ENCODE data around the gene DNAH2.
A peak's percentile ranks its signal among the peaks of the same experiment; 100 is the strongest.

Gene DNAH2

GRCh38 chr17:7838090-7839075 lies 120.8 kb downstream of the DNAH2 start:
- peak; percentile 27 for DNase-seq (ENCODE audit: low read depth)

DNA sequence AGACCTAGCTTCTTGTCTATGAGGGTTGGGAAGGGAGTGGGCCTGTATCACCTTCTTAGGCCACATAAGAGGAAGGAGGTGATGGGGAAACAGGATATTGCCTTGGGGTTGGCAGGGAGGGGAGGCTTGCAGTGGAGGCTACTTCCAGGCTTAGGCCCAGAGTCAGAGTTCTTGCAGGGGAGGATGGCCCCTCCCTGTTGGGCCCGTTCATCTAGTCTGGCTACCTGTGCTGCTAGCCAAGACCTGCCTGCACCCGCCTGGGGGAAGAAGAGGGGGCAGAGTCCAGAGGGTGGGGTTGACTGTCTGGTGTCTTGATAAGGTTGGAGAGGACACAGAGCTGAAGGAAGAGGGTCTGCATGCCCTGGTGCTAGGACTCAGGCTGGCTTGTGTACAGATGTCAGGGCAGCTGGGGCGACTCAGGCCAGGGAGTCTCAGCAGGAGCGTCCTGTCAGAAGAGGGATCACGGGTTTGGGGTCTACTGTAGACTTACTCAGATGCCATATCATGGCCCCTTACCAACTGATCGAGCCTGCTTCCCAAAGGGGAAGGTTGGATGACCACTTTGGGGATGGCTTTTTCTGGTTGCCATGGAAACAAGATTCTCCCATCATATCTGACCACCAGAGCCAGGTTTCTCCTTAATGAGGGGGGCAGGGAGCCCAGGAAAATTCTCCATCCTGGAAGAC lies 121.8 kb downstream of the DNAH2 start:
- DNase-seq (ENCODE audit: low read depth) = no peak

- DNase-seq (ENCODE audit: low read depth) = no peak
Observed at GRCh38 chr17:7839876-7840261, 122.3 kb downstream of the DNAH2 start.

DNA sequence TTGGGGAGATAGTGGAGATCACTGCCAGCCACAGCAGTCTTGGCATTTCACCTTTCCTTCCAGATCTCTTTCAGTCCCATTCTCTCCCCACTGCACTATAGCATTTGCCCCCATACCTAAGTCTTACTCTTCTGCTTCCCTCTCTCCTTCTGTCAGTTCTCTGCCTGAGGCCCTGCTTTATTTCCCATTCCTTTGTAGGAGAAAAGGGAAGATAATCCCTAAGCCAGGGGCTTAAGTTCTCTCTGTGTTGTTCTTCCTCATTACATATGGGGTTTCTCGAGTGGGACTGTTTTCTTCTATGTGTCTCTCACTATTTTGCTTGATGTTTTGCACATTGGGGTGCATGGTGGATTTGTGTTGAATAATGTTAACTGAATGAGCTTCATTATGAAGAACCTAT lies 122.9 kb downstream of the DNAH2 start:
- no peak for DNase-seq (ENCODE audit: low read depth)

DNA sequence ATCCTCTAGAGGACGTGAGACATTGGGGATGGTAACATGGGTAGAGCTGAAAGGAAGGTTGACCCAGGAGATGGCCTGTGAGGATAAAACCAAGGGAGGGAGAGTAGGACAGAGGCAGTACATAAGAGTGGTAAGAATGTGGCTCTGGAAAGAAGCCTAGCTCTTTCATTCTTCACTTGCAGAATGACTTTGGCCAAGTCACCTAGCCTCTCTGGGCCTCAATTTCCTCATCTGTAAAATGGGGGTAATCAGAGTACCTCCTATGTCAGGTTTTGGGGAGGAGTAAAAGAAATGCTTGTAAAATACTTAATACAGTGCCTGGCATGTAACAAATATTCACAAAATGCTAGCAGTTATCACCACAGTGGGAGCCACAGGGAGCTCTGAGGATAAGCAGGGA lies 123.3 kb downstream of the DNAH2 start:
- DNase-seq (ENCODE audit: low read depth) = no peak

DNA sequence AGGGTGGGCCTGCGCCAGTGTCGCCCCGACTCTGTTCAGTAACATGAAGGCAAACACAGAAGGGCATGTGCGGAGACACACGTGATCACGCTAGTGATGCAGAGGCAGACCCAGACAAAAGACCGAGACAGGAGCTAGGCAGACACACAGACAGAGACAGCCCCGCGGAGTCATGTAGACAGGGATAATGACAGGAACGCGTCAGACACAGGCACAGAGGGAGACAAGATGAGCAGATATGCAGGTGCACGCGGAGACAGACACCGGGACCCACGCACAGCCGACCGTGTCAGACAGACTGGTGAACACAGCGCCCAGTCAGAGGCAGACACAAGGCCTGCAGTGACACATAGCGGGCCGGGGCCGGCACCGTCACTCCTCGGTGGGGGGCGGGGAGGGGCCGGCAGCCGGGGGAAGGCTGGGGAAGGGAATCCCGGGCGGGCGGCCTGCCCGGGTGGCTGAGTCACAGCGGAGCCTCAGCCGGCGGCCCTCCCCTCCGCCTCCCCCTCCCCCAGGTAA lies 123.9 kb downstream of the DNAH2 start:
- DNase-seq (ENCODE audit: low read depth) = peak; percentile 81

DNA sequence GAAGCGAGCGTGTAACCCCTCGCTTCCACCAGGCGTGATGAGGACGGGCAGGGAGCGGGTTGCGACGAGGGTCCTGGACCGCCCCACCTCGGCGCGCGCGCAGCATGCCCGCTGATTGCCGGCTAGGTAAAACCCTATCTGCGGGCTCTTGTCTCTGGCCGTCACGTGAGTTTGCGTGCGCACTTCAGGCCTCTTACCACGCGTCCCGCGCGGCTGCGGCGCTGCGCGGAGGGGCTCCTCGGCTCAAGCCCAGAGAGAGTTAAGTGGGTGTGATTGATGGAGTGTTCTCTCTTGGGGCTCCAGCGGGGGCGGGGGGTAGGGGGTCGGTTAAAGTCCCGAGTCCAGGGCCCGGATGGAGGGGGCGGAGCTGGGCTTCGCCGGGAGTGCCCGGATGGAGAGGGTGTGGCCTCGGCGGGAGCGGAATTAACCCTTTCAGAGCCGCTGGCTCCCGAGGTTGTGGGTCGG lies 124.4 kb downstream of the DNAH2 start:
- peak; percentile 59 for DNase-seq (ENCODE audit: low read depth)

DNA sequence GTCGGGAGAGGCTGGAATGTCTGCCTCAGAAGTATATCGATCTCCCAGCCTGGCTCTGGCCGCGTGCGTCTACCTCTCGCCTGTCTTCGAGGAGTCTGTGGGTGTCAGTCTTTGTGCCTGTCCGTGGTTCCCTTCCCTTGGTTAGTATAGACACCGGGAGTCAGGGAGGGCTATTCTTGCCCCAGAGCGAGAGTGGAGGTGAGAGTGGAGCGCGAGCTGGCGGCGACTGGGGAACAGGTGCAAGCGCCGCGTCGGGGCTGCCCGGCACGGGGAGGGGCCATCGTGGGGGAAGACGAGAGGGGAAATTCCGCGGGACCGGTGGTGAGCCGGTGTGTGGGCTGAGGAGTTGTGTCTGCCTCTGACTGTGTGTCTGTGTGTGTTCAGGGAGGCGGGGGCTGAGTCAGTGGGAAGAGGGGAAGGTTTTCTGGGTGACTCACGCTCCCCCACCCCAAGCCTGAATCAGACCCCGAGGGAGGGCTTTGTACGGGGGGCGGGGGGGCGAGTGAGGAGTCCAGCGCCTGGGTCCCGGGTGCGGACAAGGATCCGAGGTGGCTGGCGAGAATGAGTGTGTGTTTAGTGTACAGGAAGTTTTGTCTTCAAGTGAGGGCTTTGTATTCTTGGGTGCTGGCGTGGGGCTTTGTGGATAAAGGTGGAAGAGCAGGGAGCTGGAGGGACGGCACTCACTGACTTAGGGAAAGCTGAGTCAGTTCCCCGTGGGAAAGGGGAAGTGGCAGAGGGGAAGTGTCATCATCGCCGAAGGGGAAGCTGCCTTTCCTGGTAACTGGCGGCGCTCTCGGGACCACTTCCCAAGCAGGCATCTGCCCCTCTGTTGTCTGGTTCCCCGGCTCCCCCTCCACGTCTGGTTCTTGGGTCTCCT lies 125.1 kb downstream of the DNAH2 start:
- DNase-seq (ENCODE audit: low read depth) = peak; percentile 72

- DNase-seq (ENCODE audit: low read depth) = no peak
Observed at GRCh38 chr17:7843257-7843535, 125.7 kb downstream of the DNAH2 start.

DNA sequence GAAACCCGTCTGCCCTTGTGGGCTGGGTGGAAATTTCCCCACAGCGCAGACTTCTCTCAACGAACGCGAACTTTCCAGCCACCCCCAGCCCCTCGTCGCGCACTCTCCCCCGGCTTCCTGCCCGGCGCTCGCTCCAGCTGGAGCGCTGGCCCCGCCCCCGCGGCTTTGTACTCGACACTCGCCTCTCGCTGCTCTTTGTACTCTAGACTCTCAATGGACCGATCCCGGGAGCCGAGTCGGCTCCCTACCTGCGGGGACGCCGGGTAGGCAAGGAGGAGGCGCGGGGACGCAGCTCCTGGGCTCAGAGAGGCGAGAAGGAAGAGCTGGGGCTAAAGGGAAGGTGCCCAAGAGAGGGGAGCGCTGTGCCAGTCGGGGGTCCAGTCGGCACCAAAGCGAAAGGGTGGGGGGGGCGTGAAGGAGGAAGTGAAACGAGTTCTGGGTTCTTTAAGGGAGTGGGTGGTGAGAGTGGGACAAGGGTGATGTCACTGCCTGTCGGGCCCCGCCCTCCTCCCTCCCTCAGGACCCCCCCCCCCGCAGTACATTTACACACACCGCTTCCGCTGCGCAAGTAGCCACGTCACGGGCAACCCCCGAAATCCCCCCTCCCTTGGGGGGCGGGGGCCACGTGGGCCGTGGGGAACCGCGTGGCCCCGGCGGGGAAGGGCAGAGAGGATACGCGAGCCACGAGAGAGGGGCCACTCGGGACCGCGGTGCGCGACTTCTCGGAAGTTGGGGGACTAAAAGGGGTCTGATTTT lies 126.2 kb downstream of the DNAH2 start:
- peak; percentile 40 for DNase-seq (ENCODE audit: low read depth)

GRCh38 chr17:7844292-7845154 lies 127.0 kb downstream of the DNAH2 start:
- peak; percentile 90 for DNase-seq (ENCODE audit: low read depth)

GRCh38 chr17:7845359-7846062 lies 128.0 kb downstream of the DNAH2 start:
- no peak for DNase-seq (ENCODE audit: low read depth)

DNA sequence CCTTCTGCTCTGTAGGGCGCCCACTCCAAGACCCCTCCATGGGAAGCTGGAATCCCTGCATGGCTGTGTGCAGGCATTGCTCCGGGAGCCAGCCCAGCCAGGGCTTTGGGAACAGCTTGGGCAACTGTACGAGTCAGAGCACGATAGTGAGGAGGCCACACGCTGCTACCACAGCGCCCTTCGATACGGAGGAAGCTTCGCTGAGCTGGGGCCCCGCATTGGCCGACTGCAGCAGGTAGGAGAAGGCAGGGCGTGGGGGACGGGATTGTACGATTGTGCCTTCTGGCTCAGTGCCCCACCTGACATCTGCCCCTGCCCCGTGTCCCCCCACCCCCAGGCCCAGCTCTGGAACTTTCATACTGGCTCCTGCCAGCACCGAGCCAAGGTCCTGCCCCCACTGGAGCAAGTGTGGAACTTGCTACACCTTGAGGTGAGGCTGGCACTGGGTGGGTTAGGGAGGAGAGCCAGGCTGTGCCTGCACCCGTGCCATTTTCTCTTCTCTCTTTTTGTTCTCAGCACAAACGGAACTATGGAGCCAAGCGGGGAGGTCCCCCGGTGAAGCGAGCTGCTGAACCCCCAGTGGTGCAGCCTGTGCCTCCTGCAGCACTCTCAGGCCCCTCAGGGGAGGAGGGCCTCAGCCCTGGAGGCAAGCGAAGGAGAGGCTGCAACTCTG lies 128.7 kb downstream of the DNAH2 start:
- no peak for DNase-seq (ENCODE audit: low read depth)

DNA sequence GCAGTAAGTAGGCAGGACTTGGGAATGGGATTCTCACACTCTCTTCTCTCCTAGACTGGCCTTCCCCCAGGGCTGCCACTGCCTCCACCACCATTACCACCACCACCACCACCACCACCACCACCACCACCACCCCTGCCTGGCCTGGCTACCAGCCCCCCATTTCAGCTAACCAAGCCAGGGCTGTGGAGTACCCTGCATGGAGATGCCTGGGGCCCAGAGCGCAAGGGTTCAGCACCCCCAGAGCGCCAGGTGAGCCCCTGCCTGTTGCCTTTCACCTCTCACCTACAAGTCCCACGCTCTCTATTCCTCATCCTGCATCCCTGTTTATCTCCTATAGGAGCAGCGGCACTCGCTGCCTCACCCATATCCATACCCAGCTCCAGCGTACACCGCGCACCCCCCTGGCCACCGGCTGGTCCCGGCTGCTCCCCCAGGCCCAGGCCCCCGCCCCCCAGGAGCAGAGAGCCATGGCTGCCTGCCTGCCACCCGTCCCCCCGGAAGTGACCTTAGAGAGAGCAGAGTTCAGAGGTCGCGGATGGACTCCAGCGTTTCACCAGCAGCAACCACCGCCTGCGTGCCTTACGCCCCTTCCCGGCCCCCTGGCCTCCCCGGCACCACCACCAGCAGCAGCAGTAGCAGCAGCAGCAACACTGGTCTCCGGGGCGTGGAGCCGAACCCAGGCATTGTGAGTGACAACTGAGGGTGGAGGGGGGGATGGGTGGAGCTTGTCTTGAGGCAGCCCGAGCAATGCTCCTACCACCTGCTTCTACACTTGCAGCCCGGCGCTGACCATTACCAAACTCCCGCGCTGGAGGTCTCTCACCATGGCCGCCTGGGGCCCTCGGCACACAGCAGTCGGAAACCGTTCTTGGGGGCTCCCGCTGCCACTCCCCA lies 129.5 kb downstream of the DNAH2 start:
- no peak for DNase-seq (ENCODE audit: low read depth)

DNA sequence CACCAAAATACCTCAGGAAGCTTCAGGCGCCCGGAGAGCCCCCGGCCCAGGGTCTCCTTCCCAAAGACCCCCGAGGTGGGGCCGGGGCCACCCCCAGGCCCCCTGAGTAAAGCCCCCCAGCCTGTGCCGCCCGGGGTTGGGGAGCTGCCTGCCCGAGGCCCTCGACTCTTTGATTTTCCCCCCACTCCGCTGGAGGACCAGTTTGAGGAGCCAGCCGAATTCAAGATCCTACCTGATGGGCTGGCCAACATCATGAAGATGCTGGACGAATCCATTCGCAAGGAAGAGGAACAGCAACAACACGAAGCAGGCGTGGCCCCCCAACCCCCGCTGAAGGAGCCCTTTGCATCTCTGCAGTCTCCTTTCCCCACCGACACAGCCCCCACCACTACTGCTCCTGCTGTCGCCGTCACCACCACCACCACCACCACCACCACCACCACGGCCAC lies 130.6 kb downstream of the DNAH2 start:
- no peak for DNase-seq (ENCODE audit: low read depth)

DNA sequence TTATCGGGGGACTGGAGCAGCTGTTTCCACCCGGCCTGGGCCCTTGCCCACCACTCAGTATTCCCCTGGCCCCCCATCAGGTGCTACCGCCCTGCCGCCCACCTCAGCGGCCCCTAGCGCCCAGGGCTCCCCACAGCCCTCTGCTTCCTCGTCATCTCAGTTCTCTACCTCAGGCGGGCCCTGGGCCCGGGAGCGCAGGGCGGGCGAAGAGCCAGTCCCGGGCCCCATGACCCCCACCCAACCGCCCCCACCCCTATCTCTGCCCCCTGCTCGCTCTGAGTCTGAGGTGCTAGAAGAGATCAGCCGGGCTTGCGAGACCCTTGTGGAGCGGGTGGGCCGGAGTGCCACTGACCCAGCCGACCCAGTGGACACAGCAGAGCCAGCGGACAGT lies 131.2 kb downstream of the DNAH2 start:
- DNase-seq (ENCODE audit: low read depth) = no peak

DNA sequence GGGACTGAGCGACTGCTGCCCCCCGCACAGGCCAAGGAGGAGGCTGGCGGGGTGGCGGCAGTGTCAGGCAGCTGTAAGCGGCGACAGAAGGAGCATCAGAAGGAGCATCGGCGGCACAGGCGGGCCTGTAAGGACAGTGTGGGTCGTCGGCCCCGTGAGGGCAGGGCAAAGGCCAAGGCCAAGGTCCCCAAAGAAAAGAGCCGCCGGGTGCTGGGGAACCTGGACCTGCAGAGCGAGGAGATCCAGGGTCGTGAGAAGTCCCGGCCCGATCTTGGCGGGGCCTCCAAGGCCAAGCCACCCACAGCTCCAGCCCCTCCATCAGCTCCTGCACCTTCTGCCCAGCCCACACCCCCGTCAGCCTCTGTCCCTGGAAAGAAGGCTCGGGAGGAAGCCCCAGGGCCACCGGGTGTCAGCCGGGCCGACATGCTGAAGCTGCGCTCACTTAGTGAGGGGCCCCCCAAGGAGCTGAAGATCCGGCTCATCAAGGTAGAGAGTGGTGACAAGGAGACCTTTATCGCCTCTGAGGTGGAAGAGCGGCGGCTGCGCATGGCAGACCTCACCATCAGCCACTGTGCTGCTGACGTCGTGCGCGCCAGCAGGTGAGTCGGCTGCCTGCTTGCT lies 131.7 kb downstream of the DNAH2 start:
- DNase-seq (ENCODE audit: low read depth) = no peak
